ENCODE data around the gene DTNA. TPM values are rescaled to one million over a fixed set of nuclear protein-coding genes. Genes with fewer than 3 reads are reported as not detected.

DTNA gene
- total RNA-seq, 2 experiments from 2014 or later = 0.58 to 0.66 TPM

- H3K4me1 Mint-ChIP-seq = peaks cover 52% of the 10 kb centered on the region
- H3K27ac Mint-ChIP-seq = peak overlapping the region; percentile 3
- H3K4me3 Mint-ChIP-seq = no peak overlapping the region
- H3K27me3 Mint-ChIP-seq = no peaks in the 10 kb centered on the region
- H3K9me3 Mint-ChIP-seq = peaks cover 4% of the 10 kb centered on the region
- no peak for DNase-seq
- peaks cover 9% of the 10 kb centered on the region for H3K36me3 Mint-ChIP-seq
Observed at GRCh38 chr18:34863702-34864101, 153.6 kb downstream of the DTNA start.

GRCh38 chr18:34864836-34865497 lies 154.9 kb downstream of the DTNA start:
- peaks cover 9% of the 10 kb centered on the region for H3K36me3 Mint-ChIP-seq
- H3K27me3 Mint-ChIP-seq = no peaks in the 10 kb centered on the region
- H3K27ac Mint-ChIP-seq = peak overlapping the region; percentile 94
- DNase-seq = no peak
- H3K4me3 Mint-ChIP-seq = no peak overlapping the region
- peaks cover 49% of the 10 kb centered on the region for H3K4me1 Mint-ChIP-seq
- peaks cover 4% of the 10 kb centered on the region for H3K9me3 Mint-ChIP-seq

GRCh38 chr18:34866310-34866709 lies 156.2 kb downstream of the DTNA start:
- H3K4me3 Mint-ChIP-seq = peak overlapping the region; percentile 42
- H3K27ac Mint-ChIP-seq = peak overlapping the region; percentile 94
- peaks cover 9% of the 10 kb centered on the region for H3K36me3 Mint-ChIP-seq
- no peaks in the 10 kb centered on the region for H3K27me3 Mint-ChIP-seq
- peaks cover 44% of the 10 kb centered on the region for H3K4me1 Mint-ChIP-seq
- peaks cover 4% of the 10 kb centered on the region for H3K9me3 Mint-ChIP-seq
- peak; percentile 46 for DNase-seq

GRCh38 chr18:34866739-34867138 lies 156.6 kb downstream of the DTNA start:
- peaks cover 4% of the 10 kb centered on the region for H3K9me3 Mint-ChIP-seq
- H3K4me1 Mint-ChIP-seq = peaks cover 46% of the 10 kb centered on the region
- no peaks in the 10 kb centered on the region for H3K27me3 Mint-ChIP-seq
- peak overlapping the region; percentile 42 for H3K4me3 Mint-ChIP-seq
- peaks cover 9% of the 10 kb centered on the region for H3K36me3 Mint-ChIP-seq
- peak overlapping the region; percentile 94 for H3K27ac Mint-ChIP-seq
- DNase-seq = no peak

GRCh38 chr18:34867520-34867919 lies 157.4 kb downstream of the DTNA start:
- Mint-ChIP-seq H3K4me3 (no peak overlapping the region), H3K27ac (peak overlapping the region; percentile 78), H3K9me3 (peaks cover 4% of the 10 kb centered on the region), H3K36me3 (peaks cover 9% of the 10 kb centered on the region), H3K4me1 (peaks cover 45% of the 10 kb centered on the region), H3K27me3 (no peaks in the 10 kb centered on the region)
- DNase-seq = no peak

GRCh38 chr18:34870555-34871310 lies 160.6 kb downstream of the DTNA start:
- Mint-ChIP-seq H3K9me3 (no peaks in the 10 kb centered on the region), H3K36me3 (peaks cover 2% of the 10 kb centered on the region), H3K4me1 (peaks cover 28% of the 10 kb centered on the region), H3K27me3 (no peaks in the 10 kb centered on the region), H3K4me3 (no peak overlapping the region), H3K27ac (no peak overlapping the region)
- no peak for DNase-seq

- Mint-ChIP-seq H3K36me3 (no peaks in the 10 kb centered on the region), H3K4me1 (peaks cover 21% of the 10 kb centered on the region), H3K9me3 (no peaks in the 10 kb centered on the region), H3K27me3 (no peaks in the 10 kb centered on the region), H3K27ac (no peak overlapping the region), H3K4me3 (no peak overlapping the region)
- DNase-seq = peak; percentile 22
Observed at GRCh38 chr18:34871435-34871834, 161.3 kb downstream of the DTNA start.

- H3K9me3 Mint-ChIP-seq = no peaks in the 10 kb centered on the region
- no peak overlapping the region for H3K27ac Mint-ChIP-seq
- H3K4me3 Mint-ChIP-seq = no peak overlapping the region
- no peaks in the 10 kb centered on the region for H3K27me3 Mint-ChIP-seq
- H3K36me3 Mint-ChIP-seq = no peaks in the 10 kb centered on the region
- no peak for DNase-seq
- H3K4me1 Mint-ChIP-seq = peaks cover 16% of the 10 kb centered on the region
Observed at GRCh38 chr18:34872066-34872465, 162.0 kb downstream of the DTNA start.

- no peaks in the 10 kb centered on the region for H3K27me3 Mint-ChIP-seq
- no peak for DNase-seq
- peaks cover 11% of the 10 kb centered on the region for H3K4me1 Mint-ChIP-seq
- H3K9me3 Mint-ChIP-seq = no peaks in the 10 kb centered on the region
- no peaks in the 10 kb centered on the region for H3K36me3 Mint-ChIP-seq
- H3K27ac Mint-ChIP-seq = no peak overlapping the region
- no peak overlapping the region for H3K4me3 Mint-ChIP-seq
Observed at GRCh38 chr18:34873986-34874580, 164.0 kb downstream of the DTNA start.

- H3K27ac Mint-ChIP-seq = no peak overlapping the region
- H3K4me3 Mint-ChIP-seq = no peak overlapping the region
- H3K4me1 Mint-ChIP-seq = peaks cover 12% of the 10 kb centered on the region
- no peak for DNase-seq
- no peaks in the 10 kb centered on the region for H3K9me3 Mint-ChIP-seq
- H3K36me3 Mint-ChIP-seq = no peaks in the 10 kb centered on the region
- H3K27me3 Mint-ChIP-seq = peaks cover 2% of the 10 kb centered on the region
Observed at GRCh38 chr18:34875150-34875549, 165.1 kb downstream of the DTNA start.

GRCh38 chr18:34880403-34880802 lies 170.3 kb downstream of the DTNA start:
- no peaks in the 10 kb centered on the region for H3K36me3 Mint-ChIP-seq
- DNase-seq = no peak
- H3K4me1 Mint-ChIP-seq = peaks cover 5% of the 10 kb centered on the region
- H3K27ac Mint-ChIP-seq = no peak overlapping the region
- no peaks in the 10 kb centered on the region for H3K9me3 Mint-ChIP-seq
- no peak overlapping the region for H3K4me3 Mint-ChIP-seq
- H3K27me3 Mint-ChIP-seq = peaks cover 4% of the 10 kb centered on the region

- DNase-seq = no peak
- Mint-ChIP-seq H3K36me3 (no peaks in the 10 kb centered on the region), H3K9me3 (no peaks in the 10 kb centered on the region), H3K4me1 (peaks cover 5% of the 10 kb centered on the region), H3K4me3 (no peak overlapping the region), H3K27ac (no peak overlapping the region), H3K27me3 (peaks cover 4% of the 10 kb centered on the region)
Observed at GRCh38 chr18:34880882-34881834, 171.1 kb downstream of the DTNA start.

GRCh38 chr18:34884436-34884835 lies 174.3 kb downstream of the DTNA start:
- Mint-ChIP-seq H3K27me3 (peaks cover 4% of the 10 kb centered on the region), H3K4me3 (no peak overlapping the region), H3K27ac (no peak overlapping the region), H3K4me1 (peaks cover 5% of the 10 kb centered on the region), H3K9me3 (no peaks in the 10 kb centered on the region), H3K36me3 (no peaks in the 10 kb centered on the region)
- no peak for DNase-seq

GRCh38 chr18:34886177-34886576 lies 176.1 kb downstream of the DTNA start:
- DNase-seq = no peak
- peaks cover 3% of the 10 kb centered on the region for H3K4me1 Mint-ChIP-seq
- H3K27ac Mint-ChIP-seq = no peak overlapping the region
- no peaks in the 10 kb centered on the region for H3K27me3 Mint-ChIP-seq
- H3K36me3 Mint-ChIP-seq = no peaks in the 10 kb centered on the region
- H3K9me3 Mint-ChIP-seq = no peaks in the 10 kb centered on the region
- H3K4me3 Mint-ChIP-seq = no peak overlapping the region

Measured in activated naive CD8-positive, alpha-beta T cell treated with anti-CD3 and anti-CD28 coated beads for 36 hours (primary cell).